ENCODE measurements around the gene INSIG1. TPM values are rescaled to one million over a fixed set of nuclear protein-coding genes. Genes with fewer than 3 reads are reported as not detected.

INSIG1 gene
- total RNA-seq, 4 donors from 2014 or later, result 28.7 to 65.5 (median 45.0) TPM

- DNase-seq, result no peak
- Histone ChIP-seq H3K36me3 (no peaks in the 10 kb centered on the region), H3K27ac (no peak overlapping the region), H3K4me1 (peaks cover 0 to 7% (median 4%) of the 10 kb centered on the region in 4 donors), H3K9me3 (no peaks in the 10 kb centered on the region), H3K27me3 (no peaks in the 10 kb centered on the region), H3K4me3 (no peak overlapping the region)
- in situ Hi-C loops (cut with MboI; ENCODE audit: low pct_ligation_motif_present in 1 of 4, low pct_unique_long_range_greater_than_20kb in 1 of 4, low sequenced_read_pairs in 3 of 4), result no loop called here
- intact Hi-C loops (cut with DNase I; ENCODE audit: low total_unique reads), result no loop called here
- WGBS, 2 donors (ENCODE audit: low coverage in 1 of 2), result 91% methylated on average over 9 of the region's 9 CpGs; no CpG with 5 or more reads in 1 of the 2 donors
- TF ChIP-seq EP300 (IDR thresholded peaks at IDR 0.05; ENCODE audit: low read depth) (no peak), POLR2AphosphoS5 (IDR thresholded peaks at IDR 0.05) (no peak), POLR2A (IDR thresholded peaks at IDR 0.05) (no peak), CTCF (IDR thresholded peaks at IDR 0.05) (no peak)
Observed at GRCh38 chr7:155266440-155266839, 31.2 kb upstream of the INSIG1 start.

- Histone ChIP-seq H3K27me3 (no peaks in the 10 kb centered on the region), H3K27ac (no peak overlapping the region), H3K9me3 (no peaks in the 10 kb centered on the region), H3K4me1 (peaks cover 0 to 7% (median 4%) of the 10 kb centered on the region in 4 donors), H3K4me3 (no peak overlapping the region), H3K36me3 (no peaks in the 10 kb centered on the region)
- in situ Hi-C loops (cut with MboI; ENCODE audit: low pct_ligation_motif_present in 1 of 4, low pct_unique_long_range_greater_than_20kb in 1 of 4, low sequenced_read_pairs in 3 of 4), result no loop called here
- WGBS, 2 donors (ENCODE audit: low coverage in 1 of 2), result 87 to 95% methylated on average over 4 to 8 of the region's 8 CpGs
- no peak for DNase-seq
- no peak for TF ChIP-seq POLR2A (IDR thresholded peaks at IDR 0.05)
- TF ChIP-seq POLR2AphosphoS5 (IDR thresholded peaks at IDR 0.05), result no peak
- TF ChIP-seq EP300 (IDR thresholded peaks at IDR 0.05; ENCODE audit: low read depth), result no peak
- TF ChIP-seq CTCF (IDR thresholded peaks at IDR 0.05), result no peak
- intact Hi-C loops (cut with DNase I; ENCODE audit: low total_unique reads), result no loop called here
Observed at GRCh38 chr7:155267023-155267422, 30.7 kb upstream of the INSIG1 start.

GRCh38 chr7:155267436-155267835, 30.2 kb upstream of the INSIG1 start:
- H3K4me3 ChIP-seq, result no peak overlapping the region
- intact Hi-C loops (cut with DNase I; ENCODE audit: low total_unique reads), result no loop called here
- in situ Hi-C loops (cut with MboI; ENCODE audit: low pct_ligation_motif_present in 1 of 4, low pct_unique_long_range_greater_than_20kb in 1 of 4, low sequenced_read_pairs in 3 of 4), result no loop called here
- no peak overlapping the region for H3K27ac ChIP-seq
- peaks cover 0 to 7% (median 4%) of the 10 kb centered on the region in 4 donors for H3K4me1 ChIP-seq
- no peaks in the 10 kb centered on the region for H3K36me3 ChIP-seq
- H3K9me3 ChIP-seq, result no peaks in the 10 kb centered on the region
- DNase-seq, result no peak
- WGBS, 2 donors (ENCODE audit: low coverage in 1 of 2), result 90 to 94% methylated on average over 2 to 22 of the region's 23 CpGs
- TF ChIP-seq EP300 (IDR thresholded peaks at IDR 0.05; ENCODE audit: low read depth) (no peak), POLR2A (IDR thresholded peaks at IDR 0.05) (no peak), CTCF (IDR thresholded peaks at IDR 0.05) (no peak), POLR2AphosphoS5 (IDR thresholded peaks at IDR 0.05) (no peak)
- H3K27me3 ChIP-seq, result no peaks in the 10 kb centered on the region

- in situ Hi-C loops (cut with MboI; ENCODE audit: low pct_ligation_motif_present in 1 of 4, low pct_unique_long_range_greater_than_20kb in 1 of 4, low sequenced_read_pairs in 3 of 4), result no loop called here
- intact Hi-C loops (cut with DNase I; ENCODE audit: low total_unique reads), result no loop called here
- 90 to 91% methylated on average over 6 to 12 of the region's 12 CpGs for WGBS, 2 donors (ENCODE audit: low coverage in 1 of 2)
Observed at GRCh38 chr7:155268211-155268610, 29.5 kb upstream of the INSIG1 start.

More at GRCh38 chr7:155268211-155268610, 29.5 kb upstream of the INSIG1 start:
- H3K4me1 ChIP-seq, result peaks cover 0 to 7% (median 4%) of the 10 kb centered on the region in 4 donors
- no peak overlapping the region for H3K4me3 ChIP-seq
- no peaks in the 10 kb centered on the region for H3K27me3 ChIP-seq
- TF ChIP-seq POLR2AphosphoS5 (IDR thresholded peaks at IDR 0.05) (no peak), EP300 (IDR thresholded peaks at IDR 0.05; ENCODE audit: low read depth) (no peak), CTCF (IDR thresholded peaks at IDR 0.05) (no peak), POLR2A (IDR thresholded peaks at IDR 0.05) (no peak)
- H3K27ac ChIP-seq, result no peak overlapping the region
- DNase-seq, result no peak
- H3K36me3 ChIP-seq, result no peaks in the 10 kb centered on the region
- no peaks in the 10 kb centered on the region for H3K9me3 ChIP-seq

All from transverse colon (tissue), 4 donors.